SK-N-SH (cell line): ENCODE results near the gene COMMD8. TPM values are rescaled to one million over a fixed set of nuclear protein-coding genes. Genes with fewer than 3 reads are reported as not detected.

Experiments used
- CTCF ChIA-PET: fragments of 300-600, 350-600 bp; formaldehyde crosslinking; extraction: SDS; loops from one replicate; lab custom pipeline; 2021; lab: Yijun Ruan, JAX
- POLR2A ChIA-PET: fragments of 350-600 bp; sonication (Branson Sonifier 250); formaldehyde crosslinking; extraction: SDS; loops from one replicate; lab custom pipeline; 2020; ENCODE audit warnings: antibody characterized with exemption, inconsistent platforms; lab: Yijun Ruan, JAX
- DNase-seq: peaks from one replicate; pipeline ENCODE4 v3.0.0; 2012
- H2AFZ ChIP-seq: fragments of 200-600 bp; sonication (generic); 2 replicates; pipeline ENCODE4 v1.8.1; 2016; ENCODE audit warnings: antibody characterized with exemption, mild to moderate bottlenecking, low read depth
- H3F3A ChIP-seq: fragments of 200-600 bp; sonication (generic); replicated peaks from 2 replicates; pipeline ENCODE3; 2016; ENCODE audit warnings: antibody characterized with exemption, mild to moderate bottlenecking; ENCODE audit not compliant: insufficient read depth
- H3K27ac ChIP-seq, 2 experiments: fragments of 200-500 bp in 1 of 2; fragments of 200-600 bp in 1 of 2; sonication (Bioruptor generic) in 1 of 2; sonication (generic), shearing (Covaris generic) in 1 of 2; 2 replicates each; pipeline versions ENCODE4 v1.5.1 to v1.6.1; 2014 to 2016; ENCODE audit warnings: low read depth in 2 of 2, inconsistent platforms in 1 of 2, low read length in 1 of 2, mild to moderate bottlenecking in 1 of 2, mixed read lengths in 1 of 2
- H3K27me3 ChIP-seq: fragments of 200-600 bp; sonication (generic), shearing (Covaris generic); 2 replicates; pipeline ENCODE4 v1.6.1; 2016; ENCODE audit warnings: mixed run types; ENCODE audit not compliant: insufficient read depth
- H3K36me3 ChIP-seq, 2 experiments: fragments of 200-500 bp in 1 of 2; fragments of 200-600 bp in 1 of 2; sonication (Bioruptor generic) in 1 of 2; sonication (generic) in 1 of 2; replicated peaks in 1 of 2; 2 replicates each; pipeline versions ENCODE3 to v1.5.1; 2014 to 2016; ENCODE audit warnings: low read length in 1 of 2, mild to moderate bottlenecking in 1 of 2; ENCODE audit not compliant: insufficient read depth in 2 of 2, control insufficient read depth in 1 of 2
- H3K4me1 ChIP-seq, 2 experiments: fragments of 200-500 bp in 1 of 2; fragments of 200-600 bp in 1 of 2; sonication (Bioruptor generic) in 1 of 2; sonication (generic), shearing (Covaris generic) in 1 of 2; 2 replicates each; pipeline versions ENCODE4 v1.5.1 to v1.6.1; 2014 to 2016; ENCODE audit warnings: low read depth in 1 of 2, low read length in 1 of 2, mixed run types in 1 of 2; ENCODE audit not compliant: insufficient read depth in 2 of 2, control insufficient read depth in 1 of 2
- H3K4me2 ChIP-seq: fragments of 200-600 bp; sonication (generic), shearing (Covaris generic); 2 replicates; pipeline ENCODE4 v1.6.1; 2017; ENCODE audit warnings: mixed run types
- H3K4me3 ChIP-seq, 2 experiments: fragments of 200-500 bp in 1 of 2; fragments of 200-600 bp in 1 of 2; sonication (Bioruptor generic) in 1 of 2; sonication (generic), shearing (Covaris generic) in 1 of 2; 2 replicates each; pipeline versions ENCODE4 v1.5.1 to v1.8.1; 2014 to 2016; ENCODE audit warnings: low read depth in 2 of 2, inconsistent platforms in 1 of 2, low read length in 1 of 2, mild to moderate bottlenecking in 1 of 2, mixed read lengths in 1 of 2, moderate library complexity in 1 of 2
- H3K79me2 ChIP-seq: fragments of 200-600 bp; sonication (generic); 2 replicates; pipeline ENCODE4 v1.8.1; 2017; ENCODE audit warnings: mild to moderate bottlenecking; ENCODE audit not compliant: insufficient read depth
- H3K9ac ChIP-seq: fragments of 200-600 bp; sonication (generic); 2 replicates; pipeline ENCODE4 v1.6.1; 2017; ENCODE audit warnings: mixed run types
- H3K9me2 ChIP-seq: fragments of 200-600 bp; sonication (generic); 2 replicates; pipeline ENCODE4 v1.6.1; 2017; ENCODE audit warnings: mixed run types
- H3K9me3 ChIP-seq: fragments of 200-600 bp; sonication (generic); 2 replicates; pipeline ENCODE4 v1.6.1; 2017; ENCODE audit warnings: mixed run types, mild to moderate bottlenecking, moderate library complexity
- H4K20me1 ChIP-seq: fragments of 200-600 bp; sonication (generic); 2 replicates; pipeline ENCODE4 v1.6.1; 2017; ENCODE audit warnings: mild to moderate bottlenecking, mixed run types; ENCODE audit not compliant: insufficient read depth
- CTCF ChIP-seq: fragments of 200-600 bp; sonication (generic); IDR thresholded peaks from 2 replicates; pipeline ENCODE4 v1.6.1; 2017; ENCODE audit warnings: antibody characterized with exemption, mild to moderate bottlenecking, moderate library complexity
- FOSL2 ChIP-seq: IDR thresholded peaks from 2 replicates; pipeline ENCODE4 v1.4.0; 2012; ENCODE audit warnings: low read depth, mild to moderate bottlenecking, moderate library complexity, borderline replicate concordance
- FOXM1 ChIP-seq: IDR thresholded peaks from 2 replicates; pipeline ENCODE4 v1.4.0; 2012; ENCODE audit warnings: low read depth, mild to moderate bottlenecking
- GABPA ChIP-seq: IDR thresholded peaks from 2 replicates; pipeline ENCODE4 v1.4.0; 2012; ENCODE audit warnings: low read depth, mild to moderate bottlenecking
- JUND ChIP-seq: IDR thresholded peaks from 2 replicates; pipeline ENCODE4 v1.4.0; 2012
- MXI1 ChIP-seq: IDR thresholded peaks from 2 replicates; pipeline ENCODE4 v1.6.1; 2012; ENCODE audit warnings: mild to moderate bottlenecking, low read depth, low read length, improper control_type of control experiment
- NFIC ChIP-seq: IDR thresholded peaks from 2 replicates; pipeline ENCODE4 v1.4.0; 2012; ENCODE audit warnings: borderline replicate concordance
- PBX3 ChIP-seq: IDR thresholded peaks from 2 replicates; pipeline ENCODE4; 2012
- POLR2AphosphoS5 ChIP-seq: IDR thresholded peaks from 2 replicates; pipeline ENCODE4 v1.6.1; 2012; ENCODE audit warnings: low read depth, low read length
- RAD21 ChIP-seq: IDR thresholded peaks from 2 replicates; pipeline ENCODE4 v1.6.1; 2012; ENCODE audit warnings: mild to moderate bottlenecking, low read length
- REST ChIP-seq: IDR thresholded peaks from 2 replicates; pipeline ENCODE4 v1.6.1; 2012; ENCODE audit warnings: mild to moderate bottlenecking, low read depth, low read length, moderate library complexity
- RXRA ChIP-seq: IDR thresholded peaks from 2 replicates; pipeline ENCODE4 v1.4.0; 2012; ENCODE audit warnings: low read depth, mild to moderate bottlenecking, borderline replicate concordance
- SIN3A ChIP-seq: IDR thresholded peaks from 2 replicates; pipeline ENCODE4 v1.6.1; 2012; ENCODE audit warnings: low read depth, mild to moderate bottlenecking, low read length, moderate library complexity, borderline replicate concordance
- TEAD4 ChIP-seq: IDR thresholded peaks from 2 replicates; pipeline ENCODE4 v1.4.0; 2012; ENCODE audit warnings: mild to moderate bottlenecking, borderline replicate concordance; ENCODE audit not compliant: insufficient read depth
- USF1 ChIP-seq: IDR thresholded peaks from 2 replicates; pipeline ENCODE4 v1.4.0; 2012; ENCODE audit warnings: low read depth, borderline replicate concordance
- USF2 ChIP-seq: fragments of 150-350 bp; IDR thresholded peaks from 2 replicates; pipeline ENCODE4 v1.6.1; 2017; ENCODE audit warnings: antibody characterized with exemption, low read length, low read depth, borderline replicate concordance
- WGBS: methylation state at CpG from one replicate; pipeline ENCODE4 v1.1.6; 2017; ENCODE audit warnings: low lambda C conversion rate; 5-methylcytosine and 5-hydroxymethylcytosine counted together
- polyA plus RNA-seq, 3 experiments: library from polyadenylated mRNA; depleted of rRNA; stranded (reverse); fragments of >200 nt; gene quantifications; 2 replicates each; pipeline ENCODE4 v1.2.3, GENCODE V29; 2012

Gene COMMD8
- polyA plus RNA-seq, 1 of the 3 experiments (the other 2 are of a cell fraction): 7.0 TPM

- 88% methylated on average over 4 of the region's 4 CpGs for WGBS
- ChIA-PET POLR2A (no interaction called here), CTCF (interaction anchor here (1.9 kb wide), 1 partner anchor 10 kb away, joined by 5 read pairs; no protein-coding TSS in a partner anchor)
- Histone ChIP-seq H4K20me1 (no peaks in the 10 kb centered on the region), H3F3A (no peaks in the 10 kb centered on the region), H3K9me3 (no peaks in the 10 kb centered on the region), H3K9me2 (no peaks in the 10 kb centered on the region), H3K27me3 (no peaks in the 10 kb centered on the region), H3K27ac (no peak overlapping the region), H3K9ac (no peak overlapping the region), H3K79me2 (no peaks in the 10 kb centered on the region), H3K36me3 (peaks cover 43 to 48% of the 10 kb centered on the region in 2 experiments), H2AFZ (no peak overlapping the region), H3K4me3 (no peak overlapping the region), H3K4me1 (no peaks in the 10 kb centered on the region)
- no peak for DNase-seq
- TF ChIP-seq SIN3A: no peak
- TF ChIP-seq GABPA: no peak
- TF ChIP-seq FOXM1: no peak
- no peak for TF ChIP-seq REST
- TF ChIP-seq POLR2AphosphoS5: no peak
- no peak for TF ChIP-seq PBX3
- TF ChIP-seq TEAD4: no peak
- no peak for TF ChIP-seq FOSL2
- no peak for TF ChIP-seq RXRA
- no peak for TF ChIP-seq NFIC
- no peak for TF ChIP-seq CTCF
- TF ChIP-seq RAD21: no peak
- TF ChIP-seq USF1: no peak
- no peak for TF ChIP-seq JUND
- no peak for TF ChIP-seq MXI1
- no peak for TF ChIP-seq USF2
- TF ChIP-seq, all 33 proteins: peak for 0
- H3K4me2 ChIP-seq: no peak overlapping the region
Measured at GRCh38 chr4:47451657-47452056, 11.8 kb downstream of the COMMD8 start.
